Keratinocyte (primary cell): Measurements from ENCODE around the gene TVP23B.
"Not testable (repeated sequence)": the region's sequence is repeated elsewhere in the genome, so short reads cannot be mapped to it uniquely, and the experiment has no call there.

Source experiments
- EZH2 ChIP-seq: IDR thresholded peaks from one replicate; pipeline ENCODE4 v1.6.1; 2012; ENCODE audit warnings: inconsistent platforms, mild to moderate bottlenecking, low read length, moderate library complexity
- TF ChIP-seq, protein P1 (sequence below), 3 experiments: IDR thresholded peaks in 1 of 3; conservative IDR thresholded peaks in 1 of 3; optimal IDR thresholded peaks in 1 of 3; 2 replicates in 2 of 3; 3 replicates in 1 of 3; pipeline versions ENCODE3 to v1.5.1; 2011; ENCODE audit warnings: low read length in 3 of 3, mild to moderate bottlenecking in 3 of 3, moderate library complexity in 2 of 3, control low read depth in 1 of 3, inconsistent platforms in 1 of 3; ENCODE audit not compliant: insufficient read depth in 2 of 3; ENCODE audit errors: extremely low read depth in 1 of 3

DNA sequence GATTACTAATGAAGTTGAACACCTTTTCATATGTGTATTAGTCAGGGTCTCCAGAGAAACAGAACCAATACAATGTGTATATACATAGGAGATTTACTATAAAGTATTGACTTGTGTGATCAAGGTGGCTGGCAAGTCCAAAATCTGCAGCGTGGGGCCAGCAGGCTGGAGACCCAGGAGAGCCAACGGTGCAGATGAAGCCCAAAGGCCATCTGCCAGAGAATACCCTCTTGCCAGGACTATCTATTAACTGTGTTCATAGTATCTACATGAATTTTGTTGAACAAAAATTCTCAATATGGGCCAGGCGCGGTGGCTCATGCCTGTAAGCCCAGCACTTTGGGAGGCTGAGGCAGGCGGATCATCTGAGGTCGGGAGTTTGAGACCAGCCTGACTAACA, 20.8 kb upstream of the TVP23B start:
- TF ChIP-seq, protein P1, sequence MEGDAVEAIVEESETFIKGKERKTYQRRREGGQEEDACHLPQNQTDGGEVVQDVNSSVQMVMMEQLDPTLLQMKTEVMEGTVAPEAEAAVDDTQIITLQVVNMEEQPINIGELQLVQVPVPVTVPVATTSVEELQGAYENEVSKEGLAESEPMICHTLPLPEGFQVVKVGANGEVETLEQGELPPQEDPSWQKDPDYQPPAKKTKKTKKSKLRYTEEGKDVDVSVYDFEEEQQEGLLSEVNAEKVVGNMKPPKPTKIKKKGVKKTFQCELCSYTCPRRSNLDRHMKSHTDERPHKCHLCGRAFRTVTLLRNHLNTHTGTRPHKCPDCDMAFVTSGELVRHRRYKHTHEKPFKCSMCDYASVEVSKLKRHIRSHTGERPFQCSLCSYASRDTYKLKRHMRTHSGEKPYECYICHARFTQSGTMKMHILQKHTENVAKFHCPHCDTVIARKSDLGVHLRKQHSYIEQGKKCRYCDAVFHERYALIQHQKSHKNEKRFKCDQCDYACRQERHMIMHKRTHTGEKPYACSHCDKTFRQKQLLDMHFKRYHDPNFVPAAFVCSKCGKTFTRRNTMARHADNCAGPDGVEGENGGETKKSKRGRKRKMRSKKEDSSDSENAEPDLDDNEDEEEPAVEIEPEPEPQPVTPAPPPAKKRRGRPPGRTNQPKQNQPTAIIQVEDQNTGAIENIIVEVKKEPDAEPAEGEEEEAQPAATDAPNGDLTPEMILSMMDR (optimal IDR thresholded peaks at IDR 0.05 in 1 of 3, IDR thresholded peaks at IDR 0.05 in 1 of 3, conservative IDR thresholded peaks at IDR 0.05 in 1 of 3; ENCODE audit: extremely low read depth in 1 of 3, insufficient read depth in 2 of 3, low read length in 3 of 3), result not testable (repeated sequence)
- not testable (repeated sequence) for TF ChIP-seq EZH2
